GM12878 (cell line): Measurements from ENCODE around the gene BTNL8. TPM values are rescaled to one million over a fixed set of nuclear protein-coding genes. Genes with fewer than 3 reads are reported as not detected.
A peak's percentile ranks its signal among the peaks of the same experiment; 100 is the strongest.

Experiments
- ATAC-seq: fragments of 200-7000 bp; cut with Tn5 transposase; 3 replicates; pipeline ENCODE4 v1.9.1; 2020; ENCODE audit warnings: mild to moderate bottlenecking, moderate library complexity
- BruUV-seq: library from RNA; stranded (reverse); fragments of 400-500 nt; replicated peaks from 2 replicates; lab custom pipeline; 2021; lab: Mats Ljungman, UMichigan
- CTCF ChIA-PET: fragments of 300-600 bp; sonication (Branson Sonifier 250); formaldehyde crosslinking; extraction: SDS; loops from one replicate; lab custom pipeline; 2021; ENCODE audit warnings: inconsistent platforms; lab: Yijun Ruan, JAX
- POLR2A ChIA-PET: fragments of 350-600 bp; formaldehyde crosslinking; extraction: SDS; loops from one replicate; lab custom pipeline; 2021; ENCODE audit warnings: inconsistent platforms; lab: Charles Lee
- RAD21 ChIA-PET: fragments of 300-600 bp; sonication (Branson Sonifier 250); formaldehyde crosslinking; loops from one replicate; lab custom pipeline; 2023; ENCODE audit warnings: antibody characterized with exemption; ENCODE audit not compliant: unreplicated experiment; lab: Charles Lee
- SMC1A ChIA-PET: fragments of 300-600 bp; sonication (Branson Sonifier 250); formaldehyde crosslinking; loops from one replicate; lab custom pipeline; 2023; ENCODE audit not compliant: unreplicated experiment, uncharacterized antibody; lab: Charles Lee
- DNase-seq: peaks from one replicate; pipeline ENCODE4 v3.0.0-alpha.2; 2011; ENCODE audit warnings: low read depth, low spot score
- FAIRE-seq: peaks from 3 replicates; lab custom pipeline; 2011; peaks lifted over from hg19 to GRCh38; lab: Jason Lieb, UNC
- H2AFZ ChIP-seq: 2 replicates; pipeline ENCODE4 v1.6.0; 2011; ENCODE audit warnings: low read depth, low read length, control low read depth; ENCODE audit not compliant: control insufficient read depth
- H3K27ac ChIP-seq: 2 replicates; pipeline ENCODE4 v1.5.1; 2011; ENCODE audit warnings: control low read depth; ENCODE audit not compliant: control insufficient read depth, insufficient read depth
- H3K27me3 ChIP-seq, 2 experiments: replicated peaks in 1 of 2; 2 replicates each; pipeline versions ENCODE4 v1.6.0 to v1.6.1; 2011; ENCODE audit warnings: low read length in 1 of 2; ENCODE audit not compliant: control insufficient read depth in 2 of 2, insufficient read depth in 2 of 2
- H3K36me3 ChIP-seq, 2 experiments: 2 replicates each; pipeline ENCODE4 v1.5.1; 2011; ENCODE audit warnings: low read length in 1 of 2; ENCODE audit not compliant: control insufficient read depth in 2 of 2, insufficient read depth in 2 of 2
- H3K4me1 ChIP-seq: 2 replicates; pipeline ENCODE4 v1.6.1; 2011; ENCODE audit warnings: mild to moderate bottlenecking, low read length, moderate library complexity, mixed read lengths; ENCODE audit not compliant: control insufficient read depth, insufficient read depth
- H3K4me2 ChIP-seq: 2 replicates; pipeline ENCODE4 v1.6.0; 2011; ENCODE audit warnings: control low read depth; ENCODE audit not compliant: control insufficient read depth, insufficient read depth
- H3K4me3 ChIP-seq: fragments of 200-600 bp; sonication (generic); 2 replicates; pipeline ENCODE4 v1.5.1; 2016
- H3K79me2 ChIP-seq: 2 replicates; pipeline ENCODE4 v1.6.0; 2011; ENCODE audit warnings: low read length; ENCODE audit not compliant: control insufficient read depth, insufficient read depth
- H3K9ac ChIP-seq: 2 replicates; pipeline ENCODE4 v1.8.0; 2011; ENCODE audit warnings: low read length, control low read depth, mixed read lengths; ENCODE audit not compliant: control insufficient read depth, insufficient read depth
- H3K9me3 ChIP-seq: replicated peaks from 3 replicates; pipeline ENCODE4 v1.5.1; 2011; ENCODE audit warnings: mild to moderate bottlenecking, low read length; ENCODE audit not compliant: control insufficient read depth, insufficient read depth
- H4K20me1 ChIP-seq: 2 replicates; pipeline ENCODE4 v1.6.0; 2011; ENCODE audit not compliant: control insufficient read depth, insufficient read depth
- ATF7 ChIP-seq: fragments of 450-650 bp; IDR thresholded peaks from 2 replicates; pipeline ENCODE4 v1.6.1; 2016; ENCODE audit warnings: low read depth, mild to moderate bottlenecking
- CBX3 ChIP-seq: fragments of 200-600 bp; sonication (generic); IDR thresholded peaks from 2 replicates; pipeline ENCODE4 v1.6.1; 2016; ENCODE audit warnings: low read depth, borderline replicate concordance
- SREBF2 ChIP-seq: IDR thresholded peaks from 2 replicates; pipeline ENCODE4 v1.6.1; 2012; ENCODE audit warnings: mild to moderate bottlenecking, low read length
- STAT1 ChIP-seq: fragments of 450-650 bp; conservative IDR thresholded peaks from 2 replicates; pipeline ENCODE4 v1.6.1; 2014; ENCODE audit warnings: antibody characterized with exemption, mild to moderate bottlenecking
- WGBS: methylation state at CpG from one replicate; pipeline ENCODE4 v1.1.6; 2016; ENCODE audit warnings: low lambda C conversion rate; ENCODE audit not compliant: insufficient replicate concordance, insufficient coverage; ENCODE audit errors: missing lambda C conversion rate; 5-methylcytosine and 5-hydroxymethylcytosine counted together
- in situ Hi-C: fragments of 300-500 bp; cut with MboI; formaldehyde crosslinking; loops from 9 replicates; pipeline ENCODE4 v1.14.3; 2018; ENCODE audit warnings: mixed read lengths
- intact Hi-C: fragments of 100-400 bp; cut with micrococcal nuclease; formaldehyde crosslinking; loops from one replicate; pipeline ENCODE4 v1.14.2; 2022; ENCODE audit not compliant: unreplicated experiment
- polyA plus RNA-seq, 11 experiments: library from polyadenylated mRNA; depleted of rRNA in 4 of 11; unstranded in 6 of 11; stranded (reverse) in 5 of 11; fragments of >200 nt; fragmentation: Nextera tagmentation in 4 of 11; fragmentation: Illumina TruSeq in 1 of 11; extraction: Ambion mirVana in 4 of 11; extraction: Trizol in 1 of 11; gene quantifications; 1 replicate in 1 of 11; 2 replicates in 10 of 11; pipeline versions ENCODE4 v1.2.1 to v1.2.3, GENCODE V29; 2011 to 2016; ENCODE audit warnings: inconsistent platforms in 2 of 11, missing spikeins in 2 of 11, low read depth in 1 of 11
- total RNA-seq, 4 experiments: library from RNA; depleted of rRNA in 3 of 4; stranded (reverse); fragments of >200 nt in 3 of 4; fragmentation: Illumina TruSeq in 1 of 4; extraction: Trizol in 1 of 4; gene quantifications; 2 replicates each; pipeline versions ENCODE4 v1.2.1 to v1.2.3, GENCODE V29; 2013 to 2021
- TF ChIP-seq, protein P1 (sequence below): IDR thresholded peaks from 2 replicates; pipeline ENCODE4 v1.6.1; 2011; ENCODE audit warnings: mild to moderate bottlenecking, low read depth, low read length, moderate library complexity; ENCODE audit not compliant: insufficient replicate concordance
- TF ChIP-seq, protein P2 (sequence below): fragments of 450-650 bp; IDR thresholded peaks from 2 replicates; pipeline ENCODE4 v1.6.1; 2018; ENCODE audit warnings: borderline replicate concordance, mild to moderate bottlenecking; ENCODE audit not compliant: partially characterized antibody
- TF ChIP-seq, protein P3 (sequence below): IDR thresholded peaks from 2 replicates; pipeline ENCODE4 v1.6.1; 2011; ENCODE audit warnings: low read depth, low read length, improper control_type of control experiment, borderline replicate concordance

The BTNL8 gene
- total and polyA plus RNA-seq, 10 of the 15 experiments (the other 5 are each of a cell fraction or from before 2014, with no cell fraction given), result 0.13 to 3.4 (median 0.26) TPM; not detected in 2

DNA sequence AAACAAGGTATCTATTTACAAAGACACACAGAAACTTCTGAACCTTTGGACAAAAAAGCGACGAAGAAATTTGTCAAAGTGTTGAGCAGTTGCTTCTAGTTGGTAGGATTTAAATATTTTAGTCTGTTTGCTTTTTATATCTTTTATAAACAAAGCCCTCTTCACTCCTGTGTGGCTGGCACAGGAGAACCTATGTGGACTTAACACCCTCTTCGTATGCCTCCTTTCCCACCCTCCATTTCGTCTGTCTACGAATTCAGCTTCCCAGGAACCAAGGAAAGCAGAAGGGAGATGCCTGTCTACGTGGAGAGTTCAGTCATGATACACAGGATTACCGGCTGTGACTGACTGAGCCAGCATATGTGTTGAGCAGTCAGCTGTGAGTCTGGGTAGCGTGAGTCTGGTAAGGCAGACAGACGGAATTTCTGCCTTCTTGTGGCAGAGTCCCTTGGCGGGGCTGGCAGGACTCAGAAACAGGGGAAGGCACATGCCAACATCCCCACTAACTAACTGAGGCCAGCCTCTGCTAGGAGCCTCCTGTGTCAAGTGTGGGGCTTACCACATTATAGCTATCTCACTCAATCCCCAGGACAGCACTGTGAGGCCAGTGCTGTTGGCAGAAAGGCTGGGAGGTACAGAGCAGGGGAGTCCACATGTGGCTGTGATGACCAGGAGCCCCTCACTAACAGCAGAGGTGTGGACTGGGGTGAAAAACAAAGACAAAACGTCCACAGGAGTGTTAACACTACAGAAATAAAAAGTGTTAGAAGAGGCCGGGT is 24.0 kb upstream of the BTNL8 start:
- Histone ChIP-seq H4K20me1 (no peaks in the 10 kb centered on the region), H3K4me1 (peaks cover 9% of the 10 kb centered on the region), H3K27me3 (no peaks in the 10 kb centered on the region), H3K4me2 (no peak overlapping the region), H3K27ac (no peak overlapping the region), H3K79me2 (no peaks in the 10 kb centered on the region), H3K36me3 (no peaks in the 10 kb centered on the region), H2AFZ (peak overlapping the region; percentile 40; the same call in 1 of the 2 replicates), H3K9me3 (no peaks in the 10 kb centered on the region), H3K9ac (no peak overlapping the region), H3K4me3 (no peak overlapping the region)
- FAIRE-seq (no peak), ATAC-seq (no peak), DNase-seq (no peak)
- ChIA-PET RAD21 (no interaction called here), CTCF (no interaction called here), POLR2A (no interaction called here), SMC1A (interaction anchor here (0.8 to 1.5 kb wide), 3 partner anchors 81 to 293 kb away, joined by 3 to 5 read pairs (median 3); no protein-coding TSS in a partner anchor)
- TF ChIP-seq, protein P1, sequence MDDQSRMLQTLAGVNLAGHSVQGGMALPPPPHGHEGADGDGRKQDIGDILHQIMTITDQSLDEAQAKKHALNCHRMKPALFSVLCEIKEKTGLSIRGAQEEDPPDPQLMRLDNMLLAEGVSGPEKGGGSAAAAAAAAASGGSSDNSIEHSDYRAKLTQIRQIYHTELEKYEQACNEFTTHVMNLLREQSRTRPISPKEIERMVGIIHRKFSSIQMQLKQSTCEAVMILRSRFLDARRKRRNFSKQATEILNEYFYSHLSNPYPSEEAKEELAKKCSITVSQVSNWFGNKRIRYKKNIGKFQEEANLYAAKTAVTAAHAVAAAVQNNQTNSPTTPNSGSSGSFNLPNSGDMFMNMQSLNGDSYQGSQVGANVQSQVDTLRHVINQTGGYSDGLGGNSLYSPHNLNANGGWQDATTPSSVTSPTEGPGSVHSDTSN, result no peak
- TF ChIP-seq SREBF2, result no peak
- intact Hi-C loops, result no loop called here
- no TSS peak for BruUV-seq
- in situ Hi-C loops, result no loop called here
- WGBS, result 90% methylated on average over 12 of the region's 12 CpGs

DNA sequence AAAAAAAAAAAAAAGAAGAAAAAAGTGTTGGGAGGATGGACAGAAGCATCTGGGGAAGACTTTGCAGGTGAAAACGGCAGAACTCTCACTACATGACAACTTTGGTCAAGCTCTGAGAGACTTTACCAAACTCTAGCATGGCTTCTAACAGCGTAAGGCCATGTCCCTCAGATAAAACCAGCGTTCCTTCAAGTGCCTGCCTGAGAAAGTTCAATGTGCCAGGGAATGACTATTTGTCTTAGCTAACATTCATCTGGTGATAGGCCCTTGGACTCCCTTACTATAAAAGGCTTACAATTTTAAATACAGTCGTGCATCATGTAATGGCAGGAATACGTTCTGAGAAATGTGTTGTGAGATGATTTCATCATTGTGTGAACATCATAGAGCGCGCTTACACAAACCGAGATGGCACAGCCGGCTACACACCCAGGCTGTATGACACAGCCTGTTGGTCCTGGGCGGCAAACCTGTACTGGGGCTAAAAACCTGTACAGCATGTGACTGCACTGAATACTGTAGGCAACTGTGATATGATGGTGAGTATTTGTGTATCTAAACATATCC is 23.0 kb upstream of the BTNL8 start:
- FAIRE-seq (no peak), DNase-seq (no peak), ATAC-seq (no peak)
- POLR2A ChIA-PET, result no interaction called here
- Histone ChIP-seq H4K20me1 (no peaks in the 10 kb centered on the region), H3K36me3 (no peaks in the 10 kb centered on the region), H3K79me2 (no peaks in the 10 kb centered on the region), H3K9ac (no peak overlapping the region), H3K27ac (no peak overlapping the region), H3K4me3 (no peak overlapping the region), H3K27me3 (no peaks in the 10 kb centered on the region), H3K9me3 (no peaks in the 10 kb centered on the region), H2AFZ (no peak overlapping the region), H3K4me2 (no peak overlapping the region), H3K4me1 (peaks cover 9% of the 10 kb centered on the region)
- SMC1A ChIA-PET, result interaction anchor here (0.6 kb wide), 1 partner anchor 281 kb away, joined by 3 read pairs; no protein-coding TSS in a partner anchor
- WGBS, result 88% methylated on average over 10 of the region's 10 CpGs
- intact Hi-C loops, result no loop called here
- CTCF ChIA-PET, result no interaction called here
- in situ Hi-C loops, result no loop called here
- BruUV-seq, result no TSS peak
- RAD21 ChIA-PET, result no interaction called here
- TF ChIP-seq ATF7 (no peak), CBX3 (no peak), STAT1 (no peak)
- TF ChIP-seq, protein P2, sequence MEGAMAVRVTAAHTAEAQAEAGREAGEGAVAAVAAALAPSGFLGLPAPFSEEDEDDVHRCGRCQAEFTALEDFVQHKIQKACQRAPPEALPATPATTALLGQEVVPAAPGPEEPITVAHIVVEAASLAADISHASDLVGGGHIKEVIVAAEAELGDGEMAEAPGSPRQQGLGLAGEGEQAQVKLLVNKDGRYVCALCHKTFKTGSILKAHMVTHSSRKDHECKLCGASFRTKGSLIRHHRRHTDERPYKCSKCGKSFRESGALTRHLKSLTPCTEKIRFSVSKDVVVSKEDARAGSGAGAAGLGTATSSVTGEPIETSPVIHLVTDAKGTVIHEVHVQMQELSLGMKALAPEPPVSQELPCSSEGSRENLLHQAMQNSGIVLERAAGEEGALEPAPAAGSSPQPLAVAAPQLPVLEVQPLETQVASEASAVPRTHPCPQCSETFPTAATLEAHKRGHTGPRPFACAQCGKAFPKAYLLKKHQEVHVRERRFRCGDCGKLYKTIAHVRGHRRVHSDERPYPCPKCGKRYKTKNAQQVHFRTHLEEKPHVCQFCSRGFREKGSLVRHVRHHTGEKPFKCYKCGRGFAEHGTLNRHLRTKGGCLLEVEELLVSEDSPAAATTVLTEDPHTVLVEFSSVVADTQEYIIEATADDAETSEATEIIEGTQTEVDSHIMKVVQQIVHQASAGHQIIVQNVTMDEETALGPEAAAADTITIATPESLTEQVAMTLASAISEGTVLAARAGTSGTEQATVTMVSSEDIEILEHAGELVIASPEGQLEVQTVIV, result no peak
- TF ChIP-seq, protein P3, sequence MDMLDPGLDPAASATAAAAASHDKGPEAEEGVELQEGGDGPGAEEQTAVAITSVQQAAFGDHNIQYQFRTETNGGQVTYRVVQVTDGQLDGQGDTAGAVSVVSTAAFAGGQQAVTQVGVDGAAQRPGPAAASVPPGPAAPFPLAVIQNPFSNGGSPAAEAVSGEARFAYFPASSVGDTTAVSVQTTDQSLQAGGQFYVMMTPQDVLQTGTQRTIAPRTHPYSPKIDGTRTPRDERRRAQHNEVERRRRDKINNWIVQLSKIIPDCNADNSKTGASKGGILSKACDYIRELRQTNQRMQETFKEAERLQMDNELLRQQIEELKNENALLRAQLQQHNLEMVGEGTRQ, result no peak
